Thymus (tissue), 11 donors: ENCODE measurements around the gene MYLK2. TPM values are rescaled to one million over a fixed set of nuclear protein-coding genes. Genes with fewer than 3 reads are reported as not detected.
"Not testable (repeated sequence)": the region's sequence is repeated elsewhere in the genome, so short reads cannot be mapped to it uniquely, and the experiment has no call there.

Experiments used
- DNase-seq, 9 donors: peaks; one replicate each; pipeline ENCODE4 v3.0.0-alpha.2; 2013; ENCODE audit warnings: low spot score in 9 of 9, low read depth in 6 of 9, missing footprints in 1 of 9
- H3K27ac ChIP-seq, 2 donors: one replicate each; pipeline ENCODE4 v1.5.1; 2013; ENCODE audit warnings: control low read depth in 1 of 2, low read depth in 1 of 2, low read length in 1 of 2, mild to moderate bottlenecking in 1 of 2, moderate library complexity in 1 of 2
- H3K27me3 ChIP-seq, 2 donors: one replicate each; pipeline ENCODE4 v1.5.1; 2013; ENCODE audit warnings: low read length in 1 of 2; ENCODE audit not compliant: control insufficient read depth in 2 of 2, insufficient read depth in 1 of 2
- H3K36me3 ChIP-seq, 2 donors: one replicate each; pipeline ENCODE4 v1.5.1; 2013; ENCODE audit warnings: low read length in 1 of 2, mild to moderate bottlenecking in 1 of 2, moderate library complexity in 1 of 2; ENCODE audit not compliant: control insufficient read depth in 2 of 2, insufficient read depth in 2 of 2
- H3K4me1 ChIP-seq, 2 donors: one replicate each; pipeline ENCODE4 v1.5.1; 2013; ENCODE audit warnings: low read length in 2 of 2; ENCODE audit not compliant: control insufficient read depth in 2 of 2, insufficient read depth in 2 of 2
- H3K4me3 ChIP-seq, 2 donors: one replicate each; pipeline ENCODE4 v1.5.1; 2013; ENCODE audit warnings: low read length in 2 of 2, control low read depth in 1 of 2, mild to moderate bottlenecking in 1 of 2
- H3K9me3 ChIP-seq, 2 donors: one replicate each; pipeline ENCODE4 v1.5.1; 2013; ENCODE audit warnings: low read length in 1 of 2, mild to moderate bottlenecking in 1 of 2; ENCODE audit not compliant: control insufficient read depth in 2 of 2, insufficient read depth in 1 of 2
- WGBS: extraction: QIAGEN DNeasy Blood & Tissue Kit; methylation state at CpG from one replicate; pipeline ENCODE4 v1.1.7; 2013; 5-methylcytosine and 5-hydroxymethylcytosine counted together
- polyA plus RNA-seq: library from polyadenylated mRNA; stranded (reverse); fragments of 200-250 nt; gene quantifications from one replicate; pipeline ENCODE4 v1.2.3, GENCODE V29; 2013
- total RNA-seq: library from RNA; stranded (reverse); fragments of 120-200 nt; gene quantifications from one replicate; pipeline ENCODE4 v1.2.4, GENCODE V29; 2013
- donor health status: healthy.

The MYLK2 gene
- total and polyA plus RNA-seq, 2 donors = 0.66 to 1.4 TPM

GRCh38 chr20:31811796-31812728 is 7.1 kb upstream of the MYLK2 start:
- Histone ChIP-seq H3K36me3 (peaks cover 4 to 14% of the 10 kb centered on the region in 2 donors), H3K27ac (no peak overlapping the region), H3K4me1 (no peaks in the 10 kb centered on the region), H3K27me3 (no peaks in the 10 kb centered on the region), H3K4me3 (no peak overlapping the region), H3K9me3 (no peaks in the 10 kb centered on the region)
- DNase-seq = no peak
- WGBS = 78% methylated on average over 15 of the region's 15 CpGs

- Histone ChIP-seq H3K27ac (no peak overlapping the region), H3K4me1 (no peaks in the 10 kb centered on the region), H3K27me3 (no peaks in the 10 kb centered on the region), H3K36me3 (peaks cover 0 to 3% of the 10 kb centered on the region in 2 donors), H3K4me3 (no peak overlapping the region), H3K9me3 (no peaks in the 10 kb centered on the region)
- no peak for DNase-seq
Measured at GRCh38 chr20:31813611-31814010, 5.5 kb upstream of the MYLK2 start.

DNA sequence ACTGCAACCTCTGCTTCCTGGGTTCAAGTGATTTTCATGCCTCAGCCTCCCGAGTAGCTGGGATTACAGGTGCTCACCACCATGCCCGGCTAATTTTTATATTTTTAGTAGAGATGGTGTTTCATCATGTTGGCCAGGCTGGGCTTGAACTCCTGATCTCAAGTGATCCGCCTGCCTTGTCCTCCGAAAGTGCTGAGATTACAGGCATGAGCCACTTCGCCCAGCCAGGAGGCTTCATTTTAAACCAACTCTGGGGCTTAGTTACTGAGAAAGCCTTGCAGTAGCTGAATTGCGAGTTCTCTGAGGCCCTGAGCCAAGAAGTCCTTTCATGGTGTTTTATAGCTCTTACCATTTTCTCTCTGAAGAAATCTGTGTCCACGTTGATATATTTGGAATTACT is 5.0 kb upstream of the MYLK2 start:
- not testable (repeated sequence) for H3K4me3 ChIP-seq, DNase-seq, H3K27ac ChIP-seq, H3K36me3 ChIP-seq, H3K4me1 ChIP-seq, H3K9me3 ChIP-seq, H3K27me3 ChIP-seq
- 97% methylated on average over 7 of the region's 7 CpGs for WGBS

DNA sequence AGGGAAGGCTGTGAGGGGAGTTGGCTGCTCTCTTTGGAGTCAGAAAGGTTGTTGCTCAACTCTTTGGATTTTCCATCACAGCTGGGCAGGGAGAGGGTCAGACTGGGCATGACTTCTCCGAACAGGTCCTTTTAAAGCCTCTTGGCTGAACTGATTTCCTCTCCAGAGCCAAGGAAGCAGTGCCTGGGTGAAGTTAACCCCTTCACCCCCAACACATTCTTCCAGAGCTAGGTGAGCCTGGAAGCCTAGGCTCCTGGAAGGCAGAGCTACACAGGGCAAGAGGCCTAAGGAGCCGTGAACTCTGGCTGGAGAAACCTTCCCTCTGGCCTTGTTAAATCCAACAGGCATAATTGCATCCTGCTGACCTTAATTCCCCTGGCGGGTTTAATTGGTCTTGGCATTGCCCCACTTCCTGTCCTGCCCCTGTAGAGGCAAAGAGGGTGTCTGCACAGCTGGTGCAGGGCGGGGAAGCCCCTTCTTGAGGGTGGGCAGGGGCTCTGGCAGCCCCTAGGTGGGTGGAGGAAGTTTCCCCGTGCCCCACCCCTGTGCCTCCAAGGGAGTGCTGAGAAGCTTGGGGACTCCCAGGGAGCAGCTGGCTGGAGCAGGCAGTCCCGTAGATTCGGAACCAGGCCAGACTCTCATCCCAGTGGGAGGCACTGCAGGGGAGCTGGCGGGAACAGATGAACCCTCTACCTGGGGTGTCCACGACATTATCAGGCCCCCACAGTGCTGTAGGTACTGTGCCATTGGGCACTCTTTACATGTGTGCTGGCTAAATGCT is 3.6 kb upstream of the MYLK2 start:
- Histone ChIP-seq H3K36me3 (peaks cover 0 to 3% of the 10 kb centered on the region in 2 donors), H3K9me3 (no peaks in the 10 kb centered on the region), H3K27me3 (no peaks in the 10 kb centered on the region), H3K27ac (no peak overlapping the region), H3K4me3 (no peak overlapping the region), H3K4me1 (no peaks in the 10 kb centered on the region)
- 95% methylated on average over 9 of the region's 9 CpGs for WGBS
- no peak for DNase-seq

GRCh38 chr20:31816221-31816620 is 2.9 kb upstream of the MYLK2 start:
- peaks cover 0 to under 1% of the 10 kb centered on the region in 2 donors for H3K27me3 ChIP-seq
- no peak overlapping the region for H3K4me3 ChIP-seq
- WGBS = 98% methylated on average over 5 of the region's 5 CpGs
- H3K4me1 ChIP-seq = no peaks in the 10 kb centered on the region
- no peak overlapping the region for H3K27ac ChIP-seq
- H3K9me3 ChIP-seq = no peaks in the 10 kb centered on the region
- DNase-seq = no peak
- H3K36me3 ChIP-seq = peaks cover 0 to 1% of the 10 kb centered on the region in 2 donors

GRCh38 chr20:31817461-31817860 is 1.7 kb upstream of the MYLK2 start:
- Histone ChIP-seq H3K36me3 (no peaks in the 10 kb centered on the region), H3K9me3 (no peaks in the 10 kb centered on the region), H3K4me3 (no peak overlapping the region), H3K27ac (no peak overlapping the region), H3K4me1 (peaks cover 0 to under 1% of the 10 kb centered on the region in 2 donors), H3K27me3 (peaks cover 0 to 2% of the 10 kb centered on the region in 2 donors)
- 97% methylated on average over 5 of the region's 5 CpGs for WGBS
- DNase-seq = no peak

- DNase-seq = no peak
- H3K27me3 ChIP-seq = peaks cover 0 to 2% of the 10 kb centered on the region in 2 donors
- peaks cover 0 to 6% of the 10 kb centered on the region in 2 donors for H3K4me1 ChIP-seq
- H3K36me3 ChIP-seq = no peaks in the 10 kb centered on the region
- no peaks in the 10 kb centered on the region for H3K9me3 ChIP-seq
- no peak overlapping the region for H3K27ac ChIP-seq
- H3K4me3 ChIP-seq = no peak overlapping the region
- 94% methylated on average over 8 of the region's 8 CpGs for WGBS
Measured at GRCh38 chr20:31818376-31818908, 714 bp upstream of the MYLK2 start.

DNA sequence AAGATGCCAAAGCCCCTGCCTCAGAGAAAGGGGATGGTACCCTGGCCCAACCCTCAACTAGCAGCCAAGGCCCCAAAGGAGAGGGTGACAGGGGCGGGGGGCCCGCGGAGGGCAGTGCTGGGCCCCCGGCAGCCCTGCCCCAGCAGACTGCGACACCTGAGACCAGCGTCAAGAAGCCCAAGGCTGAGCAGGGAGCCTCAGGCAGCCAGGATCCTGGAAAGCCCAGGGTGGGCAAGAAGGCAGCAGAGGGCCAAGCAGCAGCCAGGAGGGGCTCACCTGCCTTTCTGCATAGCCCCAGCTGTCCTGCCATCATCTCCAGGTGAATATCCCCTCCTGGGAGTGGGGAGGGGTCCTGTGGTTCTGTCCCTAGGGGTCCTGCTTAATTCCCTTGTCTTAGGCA is 1.1 kb downstream of the MYLK2 start:
- Histone ChIP-seq H3K9me3 (no peaks in the 10 kb centered on the region), H3K27ac (no peak overlapping the region), H3K36me3 (no peaks in the 10 kb centered on the region), H3K4me3 (no peak overlapping the region), H3K4me1 (peaks cover 0 to 6% of the 10 kb centered on the region in 2 donors), H3K27me3 (peaks cover 0 to 2% of the 10 kb centered on the region in 2 donors)
- WGBS = 93% methylated on average over 6 of the region's 6 CpGs
- no peak for DNase-seq

GRCh38 chr20:31821427-31821826 is 2.3 kb downstream of the MYLK2 start:
- peaks cover 0 to 6% of the 10 kb centered on the region in 2 donors for H3K4me1 ChIP-seq
- H3K36me3 ChIP-seq = no peaks in the 10 kb centered on the region
- no peak overlapping the region for H3K4me3 ChIP-seq
- no peak for DNase-seq
- 74% methylated on average over 5 of the region's 5 CpGs for WGBS
- H3K9me3 ChIP-seq = no peaks in the 10 kb centered on the region
- no peak overlapping the region for H3K27ac ChIP-seq
- H3K27me3 ChIP-seq = peaks cover 0 to 2% of the 10 kb centered on the region in 2 donors
